ENCODE data around the gene POPDC3. TPM values are rescaled to one million over a fixed set of nuclear protein-coding genes. Genes with fewer than 3 reads are reported as not detected.

POPDC3 gene
- total RNA-seq, 1 donor from 2014 or later, result 0.92 TPM

DNA sequence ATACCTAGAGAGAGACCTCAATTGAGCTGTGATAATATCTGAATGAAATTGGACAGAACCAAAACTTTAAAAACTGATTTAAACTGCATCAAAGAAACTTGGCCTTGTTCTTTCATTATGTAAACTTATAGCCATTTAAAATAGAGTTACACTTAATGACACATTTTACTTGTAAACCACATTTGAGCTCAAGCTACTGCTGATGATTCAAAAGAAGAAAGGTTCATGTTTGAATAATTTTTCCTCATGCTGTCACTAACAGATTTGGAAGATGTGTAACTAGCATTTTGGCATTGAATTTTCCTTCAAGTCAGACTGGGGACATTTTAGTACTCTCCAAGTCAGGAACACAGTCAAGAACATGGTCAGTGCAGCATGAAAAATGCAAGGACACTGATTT, 26.9 kb downstream of the POPDC3 start:
- no peak for DNase-seq (ENCODE audit: low read depth, low spot score)

GRCh38 chr6:105151644-105152043, 28.2 kb downstream of the POPDC3 start:
- no peak for DNase-seq (ENCODE audit: low read depth, low spot score)

DNA sequence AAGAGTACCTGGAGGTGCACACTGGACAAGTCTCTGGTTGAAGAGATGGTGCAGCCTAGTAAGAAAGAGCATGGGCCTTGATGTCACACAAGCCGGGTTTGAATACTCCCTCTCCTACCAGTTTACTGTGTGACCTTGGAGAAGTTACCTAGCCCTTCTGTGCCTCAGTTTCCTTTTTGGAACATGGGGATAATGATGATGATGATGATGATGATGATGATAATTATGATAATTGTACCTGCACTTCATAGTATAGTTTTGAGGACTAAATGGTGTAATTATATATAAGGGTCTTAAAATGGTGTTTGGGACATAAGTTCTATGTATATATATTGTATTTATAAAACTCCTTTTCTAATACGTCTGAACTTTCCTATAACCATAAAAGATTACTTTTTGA, 41.7 kb downstream of the POPDC3 start:
- no peak for DNase-seq (ENCODE audit: low read depth, low spot score)

GRCh38 chr6:105137388-105137787, 42.4 kb downstream of the POPDC3 start:
- DNase-seq (ENCODE audit: low read depth, low spot score), result no peak

- no peak for DNase-seq (ENCODE audit: low read depth, low spot score)
Observed at GRCh38 chr6:105136431-105137350, 43.1 kb downstream of the POPDC3 start.

DNA sequence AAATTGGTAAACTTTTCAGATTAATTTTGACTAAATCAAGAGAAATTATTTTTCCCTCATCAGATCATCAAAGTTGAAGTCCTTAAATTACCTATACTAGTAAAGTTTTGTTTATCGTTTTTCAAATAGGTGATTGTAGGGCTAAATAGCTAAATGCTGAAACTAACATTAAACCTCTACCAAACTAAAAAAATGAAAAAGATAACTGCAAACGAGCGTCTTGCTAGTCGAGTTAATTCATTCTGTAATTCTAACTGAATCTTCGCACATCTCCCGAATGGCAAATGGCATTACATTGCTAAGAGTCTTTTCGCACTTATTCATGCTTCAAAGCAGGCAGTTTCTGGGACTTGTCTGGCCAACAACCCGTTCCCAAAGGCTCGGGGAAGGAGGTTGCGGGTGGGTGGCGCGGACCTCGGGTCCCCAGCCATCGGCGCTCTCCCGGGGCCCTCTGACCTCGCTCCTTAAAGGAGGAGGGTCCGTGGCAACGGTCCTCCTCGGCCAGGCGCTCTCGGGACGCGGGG, 43.8 kb downstream of the POPDC3 start:
- DNase-seq (ENCODE audit: low read depth, low spot score), result no peak

DNA sequence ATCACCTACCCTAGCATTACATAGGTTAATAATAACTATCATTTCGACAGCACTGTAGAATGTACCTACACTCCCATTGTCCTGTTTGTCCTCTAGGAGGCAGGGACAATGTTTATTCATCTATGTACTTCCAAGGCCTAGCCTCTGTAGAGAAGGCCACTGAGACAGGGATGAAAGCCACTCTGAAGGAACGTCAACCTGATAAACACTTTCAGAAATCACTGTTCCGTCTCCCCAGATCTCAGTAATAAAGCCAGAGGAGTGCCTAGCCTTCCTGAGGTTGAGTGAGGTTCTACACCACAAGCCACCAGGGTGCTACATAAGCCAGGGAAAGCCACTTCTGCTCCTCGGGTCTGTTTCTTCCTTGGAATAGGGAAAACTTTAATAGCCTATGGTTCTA, 44.8 kb downstream of the POPDC3 start:
- DNase-seq (ENCODE audit: low read depth, low spot score), result no peak

- no peak for DNase-seq (ENCODE audit: low read depth, low spot score)
Observed at GRCh38 chr6:105122717-105123116, 57.1 kb downstream of the POPDC3 start.

GRCh38 chr6:105121981-105122380, 57.8 kb downstream of the POPDC3 start:
- DNase-seq (ENCODE audit: low read depth, low spot score), result no peak

- no peak for DNase-seq (ENCODE audit: low read depth, low spot score)
Observed at GRCh38 chr6:105120570-105120969, 59.2 kb downstream of the POPDC3 start.

GRCh38 chr6:105116150-105116549, 63.7 kb downstream of the POPDC3 start:
- DNase-seq (ENCODE audit: low read depth, low spot score), result no peak

GRCh38 chr6:105113422-105113821, 66.4 kb downstream of the POPDC3 start:
- no peak for DNase-seq (ENCODE audit: low read depth, low spot score)

GRCh38 chr6:105112577-105112976, 67.2 kb downstream of the POPDC3 start:
- DNase-seq (ENCODE audit: low read depth, low spot score), result no peak

DNA sequence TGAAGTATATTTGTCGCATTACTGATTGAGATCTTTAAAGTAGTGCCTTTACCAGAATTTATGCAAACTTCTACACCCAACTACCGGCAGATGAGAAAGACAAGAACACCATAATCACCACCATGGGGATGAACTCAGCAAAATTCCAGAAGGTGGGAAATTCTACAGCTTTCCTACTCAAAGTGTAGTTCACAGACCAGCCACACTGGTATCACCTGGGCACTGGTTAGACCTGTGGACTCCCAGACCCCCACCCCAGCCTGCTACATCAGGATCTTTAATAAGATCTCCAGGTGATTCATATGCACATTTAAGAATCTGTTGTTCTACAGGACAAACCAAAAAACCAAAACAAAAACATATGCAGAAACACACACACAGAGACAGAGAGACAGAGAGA, 67.9 kb downstream of the POPDC3 start:
- no peak for DNase-seq (ENCODE audit: low read depth, low spot score)

DNA sequence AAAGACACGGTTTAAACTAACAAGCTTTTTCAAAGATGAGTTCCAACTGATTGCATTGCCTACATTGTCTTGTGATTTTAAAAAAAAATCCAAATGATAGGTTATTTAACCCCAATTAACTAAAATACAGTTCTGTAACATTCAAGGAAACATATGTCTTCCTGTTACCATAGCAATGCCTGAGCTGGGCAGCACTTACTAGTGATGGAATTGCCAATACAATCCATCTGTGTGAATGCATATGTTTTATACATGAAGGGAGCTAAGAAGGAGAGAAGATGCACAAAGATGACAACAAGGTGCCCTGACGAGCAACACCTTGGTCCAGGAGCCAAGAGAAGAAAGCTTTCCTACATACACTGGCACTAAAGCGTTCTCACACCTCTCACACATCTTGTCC, 68.7 kb downstream of the POPDC3 start:
- no peak for DNase-seq (ENCODE audit: low read depth, low spot score)

GRCh38 chr6:105109955-105110895, 69.6 kb downstream of the POPDC3 start:
- no peak for DNase-seq (ENCODE audit: low read depth, low spot score)

GRCh38 chr6:105108631-105109262, 71.1 kb downstream of the POPDC3 start:
- DNase-seq (ENCODE audit: low read depth, low spot score), result no peak

Measured in pulmonary artery endothelial cell (primary cell).